Measurements from ENCODE around the gene USP20. TPM values are rescaled to one million over a fixed set of nuclear protein-coding genes. Genes with fewer than 3 reads are reported as not detected.
"Not testable (repeated sequence)": the region's sequence is repeated elsewhere in the genome, so short reads cannot be mapped to it uniquely, and the experiment has no call there.

The USP20 gene
- total RNA-seq, result 41.2 and 41.8 TPM in 2 replicates
- long read RNA-seq, partial matches to known transcripts, result 13 of 17 reads
- long read RNA-seq, other reads (novel, unspliced or antisense), result 4 of 17 reads

DNA sequence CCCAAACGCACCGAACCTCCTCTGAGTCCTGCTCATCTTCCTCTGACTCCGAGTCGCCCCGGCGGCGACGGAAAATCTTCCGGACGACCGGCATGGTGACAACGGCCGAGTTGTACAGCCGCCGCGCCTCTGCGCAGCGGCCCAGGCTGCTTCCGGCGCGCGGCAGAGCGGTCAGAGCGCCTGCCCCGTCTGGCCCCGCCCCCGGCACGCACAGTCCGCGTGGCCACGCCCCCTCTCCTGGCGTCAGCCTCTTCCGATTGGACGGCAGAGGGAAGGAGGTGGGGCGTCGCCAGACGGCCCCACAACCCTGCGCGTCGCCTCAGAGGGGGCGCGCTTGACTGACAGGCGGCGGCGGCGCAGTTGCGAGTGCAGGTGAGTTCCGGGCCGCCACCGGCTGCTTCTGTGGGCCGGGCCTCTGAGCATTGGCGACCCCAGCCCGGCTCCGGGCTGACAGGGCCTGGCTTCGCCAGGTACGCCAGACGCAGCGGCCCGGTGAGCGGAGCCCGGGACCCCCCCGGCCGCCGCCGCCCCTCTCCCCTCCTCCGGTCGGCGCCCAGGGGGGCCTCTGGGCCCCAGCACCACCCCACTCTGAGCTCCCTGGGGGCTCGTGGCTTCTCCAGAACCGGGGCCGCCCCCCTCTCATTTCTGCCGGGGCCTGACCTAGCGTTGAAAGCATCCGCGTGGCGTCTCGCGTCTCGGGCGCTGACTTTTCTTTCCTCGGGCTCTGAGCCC, at the start of gene USP20, which contains the start of gene C9orf78:
Gene USP20 (plus strand): TSS at position 331 of the 732 bp plus-strand sequence. CDS start 17,098 bp downstream, outside the sequence.
Gene C9orf78 (minus strand): TSS at position 148 of the 732 bp plus-strand sequence. CDS start 54 bp downstream, at position 94.
- Mint-ChIP-seq H3K4me1 (ENCODE audit: low read depth) (peaks cover 20% of the 10 kb centered on the region), H3K4me3 (ENCODE audit: low read depth) (peak within 1 kb of the TSS; percentile 98)
- TF ChIP-seq, protein P1, sequence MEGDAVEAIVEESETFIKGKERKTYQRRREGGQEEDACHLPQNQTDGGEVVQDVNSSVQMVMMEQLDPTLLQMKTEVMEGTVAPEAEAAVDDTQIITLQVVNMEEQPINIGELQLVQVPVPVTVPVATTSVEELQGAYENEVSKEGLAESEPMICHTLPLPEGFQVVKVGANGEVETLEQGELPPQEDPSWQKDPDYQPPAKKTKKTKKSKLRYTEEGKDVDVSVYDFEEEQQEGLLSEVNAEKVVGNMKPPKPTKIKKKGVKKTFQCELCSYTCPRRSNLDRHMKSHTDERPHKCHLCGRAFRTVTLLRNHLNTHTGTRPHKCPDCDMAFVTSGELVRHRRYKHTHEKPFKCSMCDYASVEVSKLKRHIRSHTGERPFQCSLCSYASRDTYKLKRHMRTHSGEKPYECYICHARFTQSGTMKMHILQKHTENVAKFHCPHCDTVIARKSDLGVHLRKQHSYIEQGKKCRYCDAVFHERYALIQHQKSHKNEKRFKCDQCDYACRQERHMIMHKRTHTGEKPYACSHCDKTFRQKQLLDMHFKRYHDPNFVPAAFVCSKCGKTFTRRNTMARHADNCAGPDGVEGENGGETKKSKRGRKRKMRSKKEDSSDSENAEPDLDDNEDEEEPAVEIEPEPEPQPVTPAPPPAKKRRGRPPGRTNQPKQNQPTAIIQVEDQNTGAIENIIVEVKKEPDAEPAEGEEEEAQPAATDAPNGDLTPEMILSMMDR (IDR thresholded peaks at IDR 0.05; ENCODE audit: unreplicated experiment), result no peak

DNA sequence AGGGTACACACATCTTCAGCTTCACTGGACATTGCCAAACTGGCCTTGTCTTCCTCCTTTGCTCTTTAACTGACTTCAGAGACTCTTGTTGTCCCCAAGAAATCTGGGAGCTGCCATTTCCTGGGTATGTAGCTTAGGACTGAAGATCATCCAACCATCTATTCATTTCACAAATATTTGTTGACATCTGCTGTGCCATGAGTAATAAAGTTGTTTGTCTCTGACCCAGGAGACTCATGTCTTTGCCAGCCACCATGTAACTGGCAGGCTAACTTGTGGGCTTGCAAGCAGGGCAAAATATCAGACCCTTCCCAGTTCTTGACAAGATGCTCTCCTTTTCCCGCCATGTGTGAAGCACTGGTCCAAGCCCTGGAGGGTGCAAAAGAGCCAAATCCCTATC, 49.4 kb upstream of the USP20 start:
- H3K4me1 Mint-ChIP-seq (ENCODE audit: low read depth), result no peaks in the 10 kb centered on the region

More for the DNA sequence above, at the start of gene USP20, which contains the start of gene C9orf78:
- Mint-ChIP-seq H3K27ac (peak within 1 kb of the TSS; percentile 97), H3K9me3 (ENCODE audit: low read depth) (no peaks in the 10 kb centered on the region), H3K36me3 (ENCODE audit: insufficient read depth) (peaks cover 10% of the 10 kb centered on the region), H3K27me3 (no peaks in the 10 kb centered on the region)
- peak; percentile 96 for DNase-seq (ENCODE audit: low spot score, unreplicated experiment)

DNA sequence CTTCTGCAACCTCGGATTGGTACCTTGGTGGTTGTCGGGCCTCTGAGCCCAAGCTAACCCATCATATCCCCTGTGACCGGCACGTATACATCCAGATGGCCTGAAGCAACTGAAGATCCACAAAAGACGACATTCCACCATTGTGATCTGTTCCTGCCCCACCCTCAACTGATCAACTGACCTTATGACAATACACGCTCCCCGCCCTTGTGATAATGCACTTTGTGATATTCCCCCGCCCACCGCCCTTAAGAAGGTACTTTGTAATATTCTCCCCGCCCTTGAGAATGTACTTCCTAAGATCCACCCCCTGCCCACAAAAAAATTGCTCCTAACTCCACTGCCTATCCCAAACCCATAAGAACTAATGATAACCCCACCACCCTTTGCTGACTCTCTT, 48.8 kb upstream of the USP20 start:
- Mint-ChIP-seq H3K36me3 (ENCODE audit: insufficient read depth) (no peaks in the 10 kb centered on the region), H3K27me3 (peaks cover 33% of the 10 kb centered on the region), H3K4me1 (ENCODE audit: low read depth) (no peaks in the 10 kb centered on the region), H3K27ac (no peak overlapping the region), H3K4me3 (ENCODE audit: low read depth) (no peak overlapping the region), H3K9me3 (ENCODE audit: low read depth) (no peaks in the 10 kb centered on the region)
- no peak for DNase-seq (ENCODE audit: low spot score, unreplicated experiment)
- TF ChIP-seq, protein P1 (IDR thresholded peaks at IDR 0.05; ENCODE audit: unreplicated experiment), result no peak

More for the DNA sequence above, 49.4 kb upstream of the USP20 start:
- Mint-ChIP-seq H3K9me3 (ENCODE audit: low read depth) (no peaks in the 10 kb centered on the region), H3K4me3 (ENCODE audit: low read depth) (no peak overlapping the region), H3K27me3 (peaks cover 33% of the 10 kb centered on the region), H3K27ac (no peak overlapping the region), H3K36me3 (ENCODE audit: insufficient read depth) (no peaks in the 10 kb centered on the region)
- DNase-seq (ENCODE audit: low spot score, unreplicated experiment), result no peak
- TF ChIP-seq, protein P1 (IDR thresholded peaks at IDR 0.05; ENCODE audit: unreplicated experiment), result no peak

DNA sequence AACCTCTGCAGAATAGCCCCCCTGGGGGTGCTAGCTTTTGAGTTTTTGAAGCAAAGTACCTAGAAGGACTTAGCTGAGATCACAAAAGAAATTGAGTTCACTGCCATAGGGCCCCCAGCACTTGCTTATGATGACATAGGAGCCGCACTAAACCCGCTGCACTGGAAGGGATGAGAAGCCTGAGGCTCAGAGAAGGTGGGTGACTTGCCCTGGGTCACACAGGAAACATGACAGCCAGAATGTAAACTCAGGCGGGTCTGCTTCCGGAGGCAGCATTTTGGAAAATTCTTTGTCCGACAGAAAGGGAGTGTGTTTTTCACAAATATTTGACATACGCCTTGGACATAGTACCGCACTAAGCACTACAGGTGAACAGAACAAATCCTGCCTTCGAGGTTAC, 40.7 kb upstream of the USP20 start:
- no peaks in the 10 kb centered on the region for H3K36me3 Mint-ChIP-seq (ENCODE audit: insufficient read depth)
- no peak overlapping the region for H3K4me3 Mint-ChIP-seq (ENCODE audit: low read depth)
- no peaks in the 10 kb centered on the region for H3K4me1 Mint-ChIP-seq (ENCODE audit: low read depth)
- peaks cover 26% of the 10 kb centered on the region for H3K27me3 Mint-ChIP-seq
- no peak for DNase-seq (ENCODE audit: low spot score, unreplicated experiment)
- TF ChIP-seq, protein P1 (IDR thresholded peaks at IDR 0.05; ENCODE audit: unreplicated experiment), result no peak
- H3K9me3 Mint-ChIP-seq (ENCODE audit: low read depth), result no peaks in the 10 kb centered on the region
- no peak overlapping the region for H3K27ac Mint-ChIP-seq

DNA sequence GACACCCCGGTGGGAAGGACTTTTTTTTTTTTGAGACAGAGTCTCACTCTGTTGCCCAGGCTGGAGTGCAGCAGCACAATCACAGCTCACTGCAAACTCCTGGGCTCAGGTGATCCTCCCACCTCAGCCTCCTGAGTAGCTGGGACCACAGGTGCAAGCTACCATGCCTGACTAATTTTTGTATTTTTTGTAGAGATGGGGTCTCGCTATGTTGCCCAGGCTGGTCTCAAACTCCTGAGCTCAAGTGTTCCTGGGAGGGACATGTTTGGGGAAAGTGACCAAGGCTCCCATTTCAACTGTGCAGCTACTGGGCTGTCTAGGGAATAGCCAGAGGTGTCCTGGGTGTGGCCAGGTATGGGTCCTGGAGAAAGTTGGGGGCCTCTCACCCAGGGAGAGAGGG, 39.2 kb upstream of the USP20 start:
- not testable (repeated sequence) for H3K9me3 Mint-ChIP-seq (ENCODE audit: low read depth); H3K4me1 Mint-ChIP-seq (ENCODE audit: low read depth); H3K27ac Mint-ChIP-seq; H3K36me3 Mint-ChIP-seq (ENCODE audit: insufficient read depth); DNase-seq (ENCODE audit: low spot score, unreplicated experiment); H3K4me3 Mint-ChIP-seq (ENCODE audit: low read depth)
- H3K27me3 Mint-ChIP-seq, result peaks cover 26% of the 10 kb centered on the region

All from progenitor cell of endocrine pancreas (in vitro differentiated cells).